Activated B cell treated with CpG ODN at 0.5 μM for 24 hours (primary cell): ENCODE data around the gene ULK2. TPM values are rescaled to one million over a fixed set of nuclear protein-coding genes. Genes with fewer than 3 reads are reported as not detected.

Experiments
- ATAC-seq: fragments of 200-7000 bp; cut with Tn5 transposase; one replicate; pipeline ENCODE4 v1.10.0; 2021; ENCODE audit warnings: low read depth, mild to moderate bottlenecking, moderate library complexity
- CTCF ChIA-PET: fragments of 350-600 bp; sonication (Branson Sonifier 250); formaldehyde crosslinking; loops from one replicate; lab custom pipeline; 2021; ENCODE audit warnings: antibody characterized with exemption; lab: Charles Lee
- POLR2A ChIA-PET: fragments of 350-600 bp; sonication (Branson Sonifier 250); formaldehyde crosslinking; loops from one replicate; lab custom pipeline; 2021; ENCODE audit warnings: antibody characterized with exemption; lab: Charles Lee
- DNase-seq: peaks from one replicate; pipeline ENCODE4 v3.0.0; 2022
- H3K27ac Mint-ChIP-seq: one replicate; pipeline ENCODE4 v1.8.0; 2020; ENCODE audit warnings: mixed read lengths
- H3K27me3 Mint-ChIP-seq: one replicate; pipeline ENCODE4 v1.8.0; 2021; ENCODE audit warnings: mixed read lengths
- H3K36me3 Mint-ChIP-seq: one replicate; pipeline ENCODE4 v1.8.0; 2021; ENCODE audit warnings: low read depth, mixed read lengths
- H3K4me1 Mint-ChIP-seq: one replicate; pipeline ENCODE4 v1.8.0; 2021; ENCODE audit warnings: mixed read lengths
- H3K4me3 Mint-ChIP-seq: one replicate; pipeline ENCODE4 v1.8.0; 2020; ENCODE audit warnings: mild to moderate bottlenecking, mixed read lengths
- H3K9me3 Mint-ChIP-seq: one replicate; pipeline ENCODE4 v1.8.0; 2020; ENCODE audit warnings: mixed read lengths
- CTCF ChIP-seq: fragments of 200-600 bp; IDR thresholded peaks from one replicate; pipeline ENCODE4 v1.8.0; 2022; ENCODE audit warnings: antibody characterized with exemption, mild to moderate bottlenecking
- intact Hi-C: fragments of 100-400 bp; cut with micrococcal nuclease; formaldehyde crosslinking; loops from one replicate; pipeline ENCODE4 v1.15.1; 2024
- total RNA-seq: library from RNA; stranded (reverse); gene quantifications from 2 replicates; pipeline ENCODE4 v1.2.3, GENCODE V29; 2022

Gene ULK2
- total RNA-seq, 1 donor from 2014 or later, result 3.0 TPM

- H3K4me1 Mint-ChIP-seq, result peaks cover 45% of the 10 kb centered on the region
- no peaks in the 10 kb centered on the region for H3K9me3 Mint-ChIP-seq
- intact Hi-C loops, result loop anchor here (2.0 to 5.0 kb wide), 2 partner anchors 107 to 378 kb away; partner anchors contain the start of genes ALDH3A2 and MAPK7
- CTCF ChIA-PET, result interaction anchor here (0.7 to 4.5 kb wide), 6 partner anchors 9 to 392 kb away, joined by 3 to 33 read pairs (median 5); partner anchors contain the start of genes ALDH3A2, B9D1 and MAPK7
- TF ChIP-seq CTCF, result no peak
- no peak for DNase-seq
- no peaks in the 10 kb centered on the region for H3K36me3 Mint-ChIP-seq
- ATAC-seq, result no peak
- peaks cover 11% of the 10 kb centered on the region for H3K27me3 Mint-ChIP-seq
- POLR2A ChIA-PET, result interaction anchor here (0.5 to 2.1 kb wide), 4 partner anchors 9 to 246 kb away, joined by 3 to 15 read pairs (median 6); partner anchors contain the start of gene ALDH3A2
- peak overlapping the region; percentile 64 for H3K4me3 Mint-ChIP-seq
- H3K27ac Mint-ChIP-seq, result peak overlapping the region; percentile 83
Measured at GRCh38 chr17:19755392-19755791, 112.3 kb downstream of the ULK2 start.

- no peaks in the 10 kb centered on the region for H3K9me3 Mint-ChIP-seq
- no peak for TF ChIP-seq CTCF
- ChIA-PET POLR2A (interaction anchor here (1.0 to 2.1 kb wide), 3 partner anchors 9 to 376 kb away, joined by 3 to 15 read pairs (median 3); partner anchors contain the start of genes ALDH3A2 and MAPK7), CTCF (interaction anchor here (1.3 to 4.5 kb wide), 4 partner anchors 9 to 391 kb away, joined by 3 to 33 read pairs (median 8); partner anchors contain the start of genes ALDH3A2 and B9D1)
- peaks cover 45% of the 10 kb centered on the region for H3K4me1 Mint-ChIP-seq
- intact Hi-C loops, result loop anchor here (2.0 kb wide), 1 partner anchor 105 kb away; the partner anchor contains the start of gene ALDH3A2
- DNase-seq (no peak), ATAC-seq (no peak)
- peak overlapping the region; percentile 64 for H3K4me3 Mint-ChIP-seq
- H3K36me3 Mint-ChIP-seq, result no peaks in the 10 kb centered on the region
- peak overlapping the region; percentile 74 for H3K27ac Mint-ChIP-seq
- peaks cover 14% of the 10 kb centered on the region for H3K27me3 Mint-ChIP-seq
Measured at GRCh38 chr17:19753661-19754463, 113.9 kb downstream of the ULK2 start.

GRCh38 chr17:19753051-19753509 lies 114.7 kb downstream of the ULK2 start:
- Mint-ChIP-seq H3K4me3 (no peak overlapping the region), H3K27ac (no peak overlapping the region), H3K36me3 (no peaks in the 10 kb centered on the region), H3K9me3 (no peaks in the 10 kb centered on the region), H3K27me3 (peaks cover 15% of the 10 kb centered on the region), H3K4me1 (peaks cover 45% of the 10 kb centered on the region)
- ChIA-PET CTCF (interaction anchor here (4.5 kb wide), 1 partner anchor 11 kb away, joined by 33 read pairs; no protein-coding TSS in a partner anchor), POLR2A (interaction anchor here (0.6 to 1.5 kb wide), 3 partner anchors 8 to 375 kb away, joined by 3 to 5 read pairs (median 3); partner anchors contain the start of gene MAPK7)
- DNase-seq (no peak), ATAC-seq (no peak)
- intact Hi-C loops, result no loop called here
- TF ChIP-seq CTCF, result no peak

GRCh38 chr17:19752216-19753050 lies 115.3 kb downstream of the ULK2 start:
- H3K27ac Mint-ChIP-seq, result no peak overlapping the region
- peaks cover 22% of the 10 kb centered on the region for H3K27me3 Mint-ChIP-seq
- H3K4me1 Mint-ChIP-seq, result peaks cover 45% of the 10 kb centered on the region
- H3K4me3 Mint-ChIP-seq, result no peak overlapping the region
- H3K36me3 Mint-ChIP-seq, result no peaks in the 10 kb centered on the region
- ATAC-seq, result no peak
- POLR2A ChIA-PET, result interaction anchor here (0.6 kb wide), 1 partner anchor 8 kb away, joined by 5 read pairs; no protein-coding TSS in a partner anchor
- DNase-seq, result no peak
- intact Hi-C loops, result no loop called here
- H3K9me3 Mint-ChIP-seq, result no peaks in the 10 kb centered on the region
- TF ChIP-seq CTCF, result no peak
- CTCF ChIA-PET, result interaction anchor here (1.6 to 4.5 kb wide), 2 partner anchors 10 to 12 kb away, joined by 5 to 33 read pairs; no protein-coding TSS in a partner anchor
